ENCODE data around the gene RAD51D.
"Not testable (repeated sequence)": the region's sequence is repeated elsewhere in the genome, so short reads cannot be mapped to it uniquely, and the experiment has no call there.

Gene RAD51D

GRCh38 chr17:35048685-35049379 lies 70.8 kb downstream of the RAD51D start:
- Mint-ChIP-seq H3K4me3 (peak overlapping the region; percentile 59), H3K27ac (ENCODE audit: low read depth) (peak overlapping the region; percentile 86), H3K27me3 (no peaks in the 10 kb centered on the region), H3K36me3 (ENCODE audit: insufficient read depth) (peaks cover 13% of the 10 kb centered on the region), H3K9me3 (no peaks in the 10 kb centered on the region), H3K4me1 (peaks cover 76% of the 10 kb centered on the region)
- DNase-seq (ENCODE audit: low spot score in 2 of 2) (no peak), ATAC-seq (replicated peaks; ENCODE audit: extremely low read depth, poor library complexity, severe bottlenecking) (no peak)

- peaks cover 13% of the 10 kb centered on the region for H3K36me3 Mint-ChIP-seq (ENCODE audit: insufficient read depth)
- H3K27ac Mint-ChIP-seq (ENCODE audit: low read depth) = peak overlapping the region; percentile 96
- peaks cover 63% of the 10 kb centered on the region for H3K4me1 Mint-ChIP-seq
- H3K27me3 Mint-ChIP-seq = no peaks in the 10 kb centered on the region
- H3K4me3 Mint-ChIP-seq = peak overlapping the region; percentile 74
- DNase-seq (ENCODE audit: low spot score in 2 of 2) = peak; percentile 17 to 55
- peak; percentile 75 for ATAC-seq (replicated peaks; ENCODE audit: extremely low read depth, poor library complexity, severe bottlenecking)
- H3K9me3 Mint-ChIP-seq = no peaks in the 10 kb centered on the region
Measured at GRCh38 chr17:35046740-35047283, 72.8 kb downstream of the RAD51D start.

GRCh38 chr17:35046245-35046644 lies 73.4 kb downstream of the RAD51D start:
- Mint-ChIP-seq H3K4me1 (peaks cover 60% of the 10 kb centered on the region), H3K27ac (ENCODE audit: low read depth) (peak overlapping the region; percentile 96), H3K9me3 (no peaks in the 10 kb centered on the region), H3K36me3 (ENCODE audit: insufficient read depth) (peaks cover 12% of the 10 kb centered on the region), H3K4me3 (peak overlapping the region; percentile 74), H3K27me3 (no peaks in the 10 kb centered on the region)
- ATAC-seq (replicated peaks; ENCODE audit: extremely low read depth, poor library complexity, severe bottlenecking) = no peak
- DNase-seq (ENCODE audit: low spot score in 2 of 2) = no peak

GRCh38 chr17:35045458-35045979 lies 74.1 kb downstream of the RAD51D start:
- DNase-seq (ENCODE audit: low spot score in 2 of 2); H3K9me3 Mint-ChIP-seq; H3K27me3 Mint-ChIP-seq; ATAC-seq (replicated peaks; ENCODE audit: extremely low read depth, poor library complexity, severe bottlenecking): not testable (repeated sequence)
- Mint-ChIP-seq H3K27ac (ENCODE audit: low read depth) (peak overlapping the region; percentile 96), H3K4me3 (peak overlapping the region; percentile 74), H3K36me3 (ENCODE audit: insufficient read depth) (peaks cover 15% of the 10 kb centered on the region), H3K4me1 (peaks cover 62% of the 10 kb centered on the region)

- H3K36me3 Mint-ChIP-seq (ENCODE audit: insufficient read depth) = peaks cover 17% of the 10 kb centered on the region
- ATAC-seq (replicated peaks; ENCODE audit: extremely low read depth, poor library complexity, severe bottlenecking) = no peak
- H3K4me1 Mint-ChIP-seq = peaks cover 54% of the 10 kb centered on the region
- H3K9me3 Mint-ChIP-seq = no peaks in the 10 kb centered on the region
- no peak overlapping the region for H3K4me3 Mint-ChIP-seq
- DNase-seq (ENCODE audit: low spot score in 2 of 2) = no peak
- H3K27ac Mint-ChIP-seq (ENCODE audit: low read depth) = peak overlapping the region; percentile 96
- H3K27me3 Mint-ChIP-seq = no peaks in the 10 kb centered on the region
Measured at GRCh38 chr17:35044181-35044580, 75.5 kb downstream of the RAD51D start.

Measured in central memory CD8-positive, alpha-beta T cell (primary cell).